PC-3 (cell line): Measurements from ENCODE around the gene BATF.

ENCODE experiments used
- CTCF ChIP-seq: fragments of 300-600 bp; sonication (generic); conservative IDR thresholded peaks from 2 replicates; pipeline ENCODE4 v1.5.1; 2017; ENCODE audit warnings: antibody characterized with exemption, low read depth, mild to moderate bottlenecking, low read length
- EZH2 ChIP-seq: fragments of 300-600 bp; sonication (generic); IDR thresholded peaks from one replicate; pipeline ENCODE4 v1.6.1; 2017; ENCODE audit warnings: antibody characterized with exemption, mild to moderate bottlenecking, low read length; ENCODE audit not compliant: unreplicated experiment
- EZH2phosphoT487 ChIP-seq: fragments of 300-600 bp; sonication (generic); IDR thresholded peaks from 2 replicates; pipeline ENCODE4 v1.6.1; 2018; ENCODE audit warnings: mild to moderate bottlenecking, antibody characterized with exemption, low read length, borderline replicate concordance

GRCh38 chr14:75501080-75501479 is 21.2 kb upstream of the BATF start:
- TF ChIP-seq CTCF (no peak), EZH2 (no peak), EZH2phosphoT487 (no peak)
